GM10266 (cell line): Measurements from ENCODE around the gene TGFBR3L.
"Not testable (repeated sequence)": the region's sequence is repeated elsewhere in the genome, so short reads cannot be mapped to it uniquely, and the experiment has no call there.

Source experiments
- DNase-seq: peaks from one replicate; pipeline ENCODE4 v3.0.0; 2012; ENCODE audit errors: extremely low spot score
- TF ChIP-seq, protein P1 (sequence below): IDR thresholded peaks from 2 replicates; pipeline ENCODE4 v1.5.1; 2012; ENCODE audit warnings: mild to moderate bottlenecking, low read depth; ENCODE audit not compliant: control insufficient read depth, insufficient read depth; ENCODE audit errors: missing control alignments

TGFBR3L gene

DNA sequence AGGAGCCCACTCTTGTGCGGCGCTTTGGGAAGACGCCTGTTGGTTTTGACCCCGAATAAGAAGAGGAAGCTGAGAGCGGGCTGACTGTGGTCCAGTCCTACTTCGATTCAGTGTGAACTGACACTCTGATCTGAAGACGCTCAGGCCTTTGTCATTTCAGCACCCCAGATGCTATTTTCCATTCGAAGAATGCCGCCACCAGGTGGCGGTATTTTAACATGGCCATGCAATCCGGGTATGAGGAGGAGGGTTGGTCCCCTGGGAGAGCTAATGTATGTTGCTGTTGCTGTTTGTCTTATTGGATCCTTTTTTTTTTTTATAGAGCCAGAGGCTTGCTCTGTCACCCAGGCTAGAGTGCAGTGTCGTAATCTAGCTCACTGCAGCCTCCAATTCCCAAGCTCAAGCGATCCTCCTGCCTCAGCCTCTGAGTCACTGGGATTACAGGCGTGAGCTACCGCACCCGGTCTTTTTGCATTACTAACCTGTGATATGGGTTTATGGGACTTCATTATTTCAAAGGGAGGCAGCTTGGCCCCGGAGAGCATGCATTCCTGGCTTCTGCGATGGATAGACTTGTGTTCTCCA lies 29.6 kb downstream of the TGFBR3L start:
- DNase-seq: peak; percentile 87
- TF ChIP-seq, protein P1, sequence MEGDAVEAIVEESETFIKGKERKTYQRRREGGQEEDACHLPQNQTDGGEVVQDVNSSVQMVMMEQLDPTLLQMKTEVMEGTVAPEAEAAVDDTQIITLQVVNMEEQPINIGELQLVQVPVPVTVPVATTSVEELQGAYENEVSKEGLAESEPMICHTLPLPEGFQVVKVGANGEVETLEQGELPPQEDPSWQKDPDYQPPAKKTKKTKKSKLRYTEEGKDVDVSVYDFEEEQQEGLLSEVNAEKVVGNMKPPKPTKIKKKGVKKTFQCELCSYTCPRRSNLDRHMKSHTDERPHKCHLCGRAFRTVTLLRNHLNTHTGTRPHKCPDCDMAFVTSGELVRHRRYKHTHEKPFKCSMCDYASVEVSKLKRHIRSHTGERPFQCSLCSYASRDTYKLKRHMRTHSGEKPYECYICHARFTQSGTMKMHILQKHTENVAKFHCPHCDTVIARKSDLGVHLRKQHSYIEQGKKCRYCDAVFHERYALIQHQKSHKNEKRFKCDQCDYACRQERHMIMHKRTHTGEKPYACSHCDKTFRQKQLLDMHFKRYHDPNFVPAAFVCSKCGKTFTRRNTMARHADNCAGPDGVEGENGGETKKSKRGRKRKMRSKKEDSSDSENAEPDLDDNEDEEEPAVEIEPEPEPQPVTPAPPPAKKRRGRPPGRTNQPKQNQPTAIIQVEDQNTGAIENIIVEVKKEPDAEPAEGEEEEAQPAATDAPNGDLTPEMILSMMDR: peak; percentile 86

DNA sequence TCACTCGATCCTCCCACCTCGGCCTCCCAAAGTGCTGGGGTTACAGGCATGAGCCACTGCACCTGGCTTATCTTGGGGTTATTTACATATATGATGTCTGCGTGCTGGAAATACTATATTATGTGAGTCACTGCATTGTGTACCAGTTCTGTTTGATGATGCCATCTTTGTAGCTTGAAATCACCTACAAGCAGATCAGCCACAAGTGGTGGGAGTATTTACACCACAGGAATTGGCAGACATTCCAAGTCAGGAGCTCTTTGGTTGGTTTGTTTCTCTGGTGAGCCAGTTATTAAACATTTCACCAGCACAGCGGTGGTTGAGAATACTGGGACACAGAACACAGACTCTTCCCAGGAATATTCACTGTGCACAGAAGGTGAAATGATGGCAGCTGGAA lies 33.3 kb downstream of the TGFBR3L start:
- TF ChIP-seq, protein P1: no peak
- DNase-seq: no peak

DNA sequence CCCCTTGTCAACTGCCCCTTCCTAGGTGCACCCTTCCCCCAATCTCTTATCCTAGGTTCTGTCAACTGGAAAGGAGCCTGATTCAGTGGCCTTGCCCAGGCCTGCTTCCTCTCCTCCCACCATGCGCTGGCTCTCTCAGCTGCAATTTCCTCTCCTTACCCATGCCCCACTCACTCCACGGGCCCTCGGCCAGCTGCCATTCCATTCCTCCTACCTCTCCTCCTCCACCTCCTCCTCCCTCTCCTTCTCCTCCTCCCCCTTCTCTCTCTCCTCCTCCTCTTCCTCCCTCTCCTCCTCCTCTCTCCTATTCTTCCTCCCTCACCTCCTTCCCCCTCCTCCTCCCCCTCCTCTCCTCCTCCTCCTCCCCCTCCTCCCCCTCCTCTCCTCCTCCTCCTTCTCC lies 38.4 kb downstream of the TGFBR3L start:
- DNase-seq: no peak
- TF ChIP-seq, protein P1: no peak

DNA sequence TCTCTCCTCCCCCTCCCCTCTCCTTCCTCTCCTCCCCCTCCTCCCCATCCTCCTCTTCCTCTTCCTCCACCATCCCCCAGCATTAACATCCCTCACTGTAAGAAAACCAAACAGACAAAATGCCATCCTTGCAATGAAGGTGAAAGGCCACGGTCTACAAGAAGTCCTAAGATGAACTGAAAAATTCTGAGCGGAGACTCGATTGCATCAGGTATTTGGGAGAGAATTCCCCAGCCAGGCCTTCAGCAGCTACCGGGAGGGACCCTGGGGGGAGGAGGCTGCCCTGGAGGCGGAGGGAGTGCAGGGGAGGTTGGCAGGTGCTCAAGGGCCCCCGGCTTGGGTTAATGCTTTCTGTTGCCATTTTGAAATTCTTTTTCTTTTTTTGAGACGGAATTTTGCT lies 38.9 kb downstream of the TGFBR3L start:
- TF ChIP-seq, protein P1: no peak
- DNase-seq: no peak

DNA sequence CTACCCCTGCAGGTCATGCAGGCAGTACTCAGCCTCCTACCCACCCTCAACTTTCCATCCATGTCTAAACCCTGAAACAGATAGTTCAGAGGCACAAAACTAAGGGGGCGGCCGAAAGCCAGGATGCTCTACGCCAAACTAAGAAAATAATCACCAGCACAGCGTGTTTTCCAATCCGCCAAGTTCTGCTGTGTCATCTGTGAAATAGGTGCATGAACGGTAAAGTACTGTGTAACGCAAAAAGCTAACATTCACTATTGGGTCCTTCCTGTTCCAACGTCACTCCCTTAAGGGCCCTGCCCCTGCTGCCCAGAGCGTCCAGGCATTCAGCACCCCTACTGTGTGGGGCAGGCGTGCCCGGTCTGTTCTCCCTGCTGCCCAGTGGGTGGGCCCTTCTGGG lies 41.1 kb downstream of the TGFBR3L start:
- DNase-seq: no peak
- TF ChIP-seq, protein P1: no peak

DNA sequence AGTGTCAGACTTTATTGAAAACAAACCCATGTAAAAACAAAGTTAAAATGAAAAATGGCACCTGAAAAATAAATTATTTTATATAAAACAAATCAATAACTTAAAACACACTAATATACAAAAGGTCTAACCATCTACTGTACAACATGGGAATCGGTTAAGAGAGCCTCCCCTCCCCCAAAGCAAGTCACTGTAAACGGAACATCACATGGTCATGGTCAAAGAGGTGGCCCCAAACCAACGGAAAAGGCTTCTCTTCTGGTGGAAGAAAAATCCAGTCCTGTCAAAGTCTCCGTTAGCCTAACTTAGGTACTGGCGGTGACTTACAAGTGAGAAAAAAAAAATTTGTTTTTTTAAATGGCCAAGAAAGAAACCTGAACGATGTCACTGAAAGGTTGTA lies 44.6 kb downstream of the TGFBR3L start:
- no peak for DNase-seq
- TF ChIP-seq, protein P1: no peak

DNA sequence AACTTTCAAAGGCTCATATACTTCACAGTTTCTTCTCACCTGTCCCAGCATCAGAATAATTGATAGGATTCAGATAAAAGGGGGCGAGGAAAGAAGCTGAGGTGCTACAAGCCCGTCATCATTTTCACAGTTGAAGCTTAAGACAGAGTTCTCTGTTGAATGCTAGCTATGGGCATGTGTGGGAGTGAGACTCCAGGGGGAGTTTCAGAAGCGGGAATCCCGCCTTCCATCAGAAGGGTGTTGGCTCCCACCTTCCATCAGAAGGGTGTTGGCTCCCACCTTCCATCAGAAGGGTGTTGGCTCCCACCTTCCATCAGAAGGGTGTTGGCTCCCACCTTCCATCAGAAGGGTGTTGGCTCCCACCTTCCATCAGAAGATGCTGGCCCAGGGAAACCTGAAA lies 46.5 kb downstream of the TGFBR3L start:
- not testable (repeated sequence) for DNase-seq

DNA sequence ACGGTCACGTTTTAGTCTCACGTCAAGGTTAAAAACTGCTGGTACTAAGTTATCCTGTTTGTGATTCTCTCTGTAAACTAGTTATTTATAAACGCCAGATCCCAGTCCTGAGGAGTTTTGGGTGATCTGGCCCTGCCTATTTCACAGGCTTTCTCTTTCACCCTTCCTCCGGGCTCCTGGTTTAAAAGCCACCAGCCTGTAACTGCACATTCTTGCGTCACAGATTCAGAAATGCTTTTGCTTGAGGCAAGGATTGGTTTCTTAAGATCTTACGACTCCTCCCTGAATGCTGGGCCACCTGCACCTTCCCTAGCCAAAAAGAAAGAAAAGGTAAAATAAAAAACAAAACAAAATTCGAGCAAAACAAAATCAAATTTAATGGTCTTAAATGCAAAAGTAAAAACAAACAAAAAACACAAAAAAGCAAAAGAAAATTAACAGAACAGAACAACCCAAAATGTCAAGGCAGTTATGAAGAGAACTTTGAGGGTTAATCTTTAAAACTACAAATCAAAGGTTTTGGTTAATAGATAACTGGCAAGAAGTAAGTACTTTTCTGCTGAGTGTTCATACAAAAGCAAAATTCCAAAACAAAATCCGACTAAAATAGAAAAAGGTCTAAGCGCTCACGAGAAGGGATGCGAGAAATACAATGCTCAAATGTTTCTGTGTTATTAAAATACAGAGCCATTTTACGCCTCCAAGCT lies 47.4 kb downstream of the TGFBR3L start:
- TF ChIP-seq, protein P1: no peak
- no peak for DNase-seq
